D721Med (cell line): ENCODE measurements around the gene RLF.
"Not testable (repeated sequence)": the region's sequence is repeated elsewhere in the genome, so short reads cannot be mapped to it uniquely, and the experiment has no call there.

Experiments used
- DNase-seq: peaks from one replicate; pipeline ENCODE4 v3.0.0; 2011; ENCODE audit warnings: low spot score; ENCODE audit not compliant: insufficient read length
- FAIRE-seq: peaks from 2 replicates; lab custom pipeline; 2011; peaks lifted over from hg19 to GRCh38; lab: Jason Lieb, UNC
- CTCF ChIP-seq: IDR thresholded peaks from 2 replicates; pipeline ENCODE4 v1.5.1; 2012; ENCODE audit warnings: mild to moderate bottlenecking, control low read depth; ENCODE audit not compliant: insufficient read depth; ENCODE audit errors: missing control alignments

Gene RLF

GRCh38 chr1:40185951-40186864, 25.0 kb downstream of the RLF start:
- FAIRE-seq (no peak), DNase-seq (no peak)
- TF ChIP-seq CTCF = no peak

DNA sequence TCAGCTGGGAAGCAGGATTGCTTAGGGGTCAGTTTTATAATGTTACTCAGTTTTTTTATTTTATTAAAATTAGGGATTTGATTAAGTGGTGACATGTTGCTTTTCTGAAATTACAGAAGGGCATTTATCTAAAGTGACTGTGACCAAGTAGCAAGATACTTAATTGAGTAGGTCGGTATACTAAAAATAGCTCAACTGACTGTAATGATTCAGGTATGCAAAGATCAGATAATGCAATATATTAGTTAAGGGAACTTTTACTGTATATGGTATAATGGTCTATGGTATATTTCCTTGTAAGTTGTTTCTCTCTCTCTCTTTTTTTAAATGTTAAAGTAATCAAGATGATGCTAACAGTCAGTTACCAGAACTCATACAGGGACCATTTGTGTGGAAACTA, 26.2 kb downstream of the RLF start:
- FAIRE-seq = no peak
- TF ChIP-seq CTCF = no peak
- no peak for DNase-seq

DNA sequence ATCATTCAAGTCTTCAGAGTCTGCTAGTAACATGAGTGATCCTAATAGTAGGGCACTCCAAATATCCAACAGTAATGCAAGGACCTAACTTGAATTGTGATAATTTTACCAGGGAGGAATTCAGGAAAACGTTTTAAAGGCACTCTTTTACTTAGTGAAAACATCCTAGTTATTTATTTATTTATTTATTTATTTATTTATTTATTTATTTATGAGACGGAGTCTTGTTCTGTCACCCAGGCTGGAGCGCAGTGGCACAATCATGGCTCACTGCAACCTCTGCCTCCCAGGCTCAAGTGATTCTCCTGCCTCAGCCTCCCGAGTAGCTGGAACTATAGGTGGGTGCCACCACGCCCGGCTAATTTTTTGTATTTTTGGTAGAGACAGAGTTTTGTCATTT, 33.5 kb downstream of the RLF start:
- not testable (repeated sequence) for DNase-seq, FAIRE-seq

DNA sequence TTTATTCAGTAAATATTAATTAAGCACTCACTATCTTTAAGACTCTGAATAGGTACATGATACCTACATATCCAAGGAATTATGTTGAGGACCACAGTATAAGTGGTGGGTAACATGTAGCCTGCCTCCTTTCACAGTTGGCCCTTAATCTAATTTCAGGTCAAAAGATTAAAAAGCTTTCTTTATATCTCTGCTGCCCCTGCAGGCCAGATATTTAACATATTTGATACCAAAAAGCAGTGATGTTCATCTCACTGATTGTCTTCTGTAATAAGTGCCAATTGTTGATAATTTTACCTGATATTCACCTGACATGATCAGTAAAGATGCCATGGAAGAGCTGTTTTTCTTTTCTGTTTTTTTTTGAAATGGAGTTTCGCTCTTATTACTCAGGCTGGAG, 36.5 kb downstream of the RLF start:
- DNase-seq = no peak
- FAIRE-seq = peak; percentile 61
- TF ChIP-seq CTCF = peak; percentile 5

DNA sequence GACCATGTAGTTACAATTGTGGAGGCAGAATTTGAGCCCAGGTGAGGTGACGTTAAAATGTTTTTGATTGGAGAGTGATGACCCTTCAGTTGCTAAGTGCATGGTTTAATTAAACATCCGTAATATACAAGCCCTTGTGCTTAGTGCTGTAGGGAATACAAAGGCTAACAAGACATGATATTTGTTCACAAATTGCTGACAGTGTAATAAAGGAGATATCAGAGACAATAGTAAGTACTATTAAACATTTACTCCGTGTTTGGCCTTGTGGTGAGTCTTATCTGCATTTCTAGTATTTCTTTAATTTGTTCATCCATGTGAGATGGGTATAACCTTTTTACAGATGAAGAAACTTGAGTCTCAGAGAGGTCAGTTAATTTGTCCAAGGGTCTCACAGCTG, 37.9 kb downstream of the RLF start:
- no peak for TF ChIP-seq CTCF
- no peak for DNase-seq
- FAIRE-seq = no peak

DNA sequence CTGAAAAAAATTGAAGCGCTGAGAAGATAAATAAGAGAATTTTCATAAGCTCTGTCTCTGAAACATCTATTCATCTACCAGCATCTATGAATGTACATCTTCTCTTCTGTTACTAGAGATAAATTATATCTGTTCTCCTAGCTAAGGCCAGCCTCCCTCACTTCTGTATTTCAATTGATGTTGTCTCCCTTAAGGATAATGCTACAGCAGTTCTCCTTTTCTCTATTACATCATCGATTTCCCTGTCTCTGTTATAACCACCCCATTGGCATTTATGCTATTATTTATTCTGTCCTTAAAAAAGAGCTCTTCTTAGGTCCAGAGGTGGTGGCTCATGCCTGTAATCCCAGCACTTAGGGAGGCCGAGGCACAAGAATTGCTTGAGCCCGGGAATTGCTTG, 43.7 kb downstream of the RLF start:
- no peak for TF ChIP-seq CTCF
- FAIRE-seq (no peak), DNase-seq (no peak)

DNA sequence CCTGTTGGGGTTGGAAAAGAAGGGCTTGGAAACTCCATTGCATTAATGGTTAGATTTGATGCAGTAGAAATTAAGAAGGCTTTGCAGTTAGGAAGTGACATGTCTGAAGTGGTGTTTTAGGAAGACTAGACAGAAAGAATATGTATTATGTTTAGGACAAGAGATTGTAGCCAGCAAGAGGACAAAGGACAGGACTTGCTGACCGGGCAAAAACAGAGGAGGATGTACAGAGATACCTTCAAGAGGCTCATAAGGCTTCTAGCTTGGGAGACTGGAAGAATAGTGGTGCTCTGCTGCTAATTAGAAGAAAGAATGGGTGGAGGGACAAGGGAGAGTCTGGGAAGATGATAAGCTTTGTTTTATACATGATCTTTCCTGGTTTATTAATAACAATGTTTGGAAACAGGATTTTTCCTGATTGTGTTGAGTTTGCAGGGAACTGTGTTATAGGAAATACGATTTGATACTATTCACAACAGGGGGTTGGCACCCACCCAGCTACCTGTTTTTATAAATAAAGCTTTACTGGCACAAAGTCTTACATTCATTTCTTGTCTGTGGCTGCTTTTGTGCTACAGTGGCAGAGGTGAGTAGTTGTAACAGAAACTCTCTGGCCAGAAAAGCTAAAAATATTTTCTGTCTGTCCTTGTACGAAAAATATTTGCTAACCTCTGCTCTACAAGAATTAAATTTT, 49.5 kb downstream of the RLF start:
- peak; percentile 16 for FAIRE-seq

More for the DNA sequence above, 49.5 kb downstream of the RLF start:
- DNase-seq = no peak
- no peak for TF ChIP-seq CTCF
